ENCODE results near the gene PIP5KL1.

The PIP5KL1 gene

DNA sequence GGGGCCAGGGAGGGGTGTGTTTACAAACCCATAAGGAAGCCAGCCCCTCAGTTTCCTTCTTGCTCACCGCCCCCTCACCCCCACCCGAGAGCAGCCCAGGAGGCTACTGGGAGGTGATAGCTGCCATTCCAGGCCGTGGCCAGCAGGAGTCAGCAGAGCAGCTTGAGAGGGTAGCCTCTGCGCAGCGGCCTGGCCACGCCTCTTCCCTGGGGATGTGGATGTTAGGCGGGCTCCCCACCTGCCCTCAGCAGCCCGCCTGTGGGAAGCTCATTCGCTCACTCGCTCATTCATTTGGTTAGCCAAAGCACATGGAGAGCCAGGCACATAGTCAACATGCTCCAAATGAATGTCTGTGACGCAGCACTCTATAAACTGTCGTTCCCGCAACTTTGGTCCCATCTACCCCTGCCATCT, 13.2 kb upstream of the PIP5KL1 start:
- peaks cover 7% of the 10 kb centered on the region for H3K36me3 Mint-ChIP-seq
- H3K4me1 Mint-ChIP-seq: peaks cover 32% of the 10 kb centered on the region
- no peaks in the 10 kb centered on the region for H3K9me3 Mint-ChIP-seq
- H3K4me3 Mint-ChIP-seq: no peak overlapping the region
- H3K27me3 Mint-ChIP-seq: no peaks in the 10 kb centered on the region
- H3K27ac Mint-ChIP-seq: peak overlapping the region; percentile 94

GRCh38 chr9:127943011-127943662, 12.6 kb upstream of the PIP5KL1 start:
- Mint-ChIP-seq H3K9me3 (no peaks in the 10 kb centered on the region), H3K4me3 (no peak overlapping the region), H3K4me1 (peaks cover 32% of the 10 kb centered on the region), H3K27ac (peak overlapping the region; percentile 87), H3K27me3 (no peaks in the 10 kb centered on the region), H3K36me3 (peaks cover 7% of the 10 kb centered on the region)

DNA sequence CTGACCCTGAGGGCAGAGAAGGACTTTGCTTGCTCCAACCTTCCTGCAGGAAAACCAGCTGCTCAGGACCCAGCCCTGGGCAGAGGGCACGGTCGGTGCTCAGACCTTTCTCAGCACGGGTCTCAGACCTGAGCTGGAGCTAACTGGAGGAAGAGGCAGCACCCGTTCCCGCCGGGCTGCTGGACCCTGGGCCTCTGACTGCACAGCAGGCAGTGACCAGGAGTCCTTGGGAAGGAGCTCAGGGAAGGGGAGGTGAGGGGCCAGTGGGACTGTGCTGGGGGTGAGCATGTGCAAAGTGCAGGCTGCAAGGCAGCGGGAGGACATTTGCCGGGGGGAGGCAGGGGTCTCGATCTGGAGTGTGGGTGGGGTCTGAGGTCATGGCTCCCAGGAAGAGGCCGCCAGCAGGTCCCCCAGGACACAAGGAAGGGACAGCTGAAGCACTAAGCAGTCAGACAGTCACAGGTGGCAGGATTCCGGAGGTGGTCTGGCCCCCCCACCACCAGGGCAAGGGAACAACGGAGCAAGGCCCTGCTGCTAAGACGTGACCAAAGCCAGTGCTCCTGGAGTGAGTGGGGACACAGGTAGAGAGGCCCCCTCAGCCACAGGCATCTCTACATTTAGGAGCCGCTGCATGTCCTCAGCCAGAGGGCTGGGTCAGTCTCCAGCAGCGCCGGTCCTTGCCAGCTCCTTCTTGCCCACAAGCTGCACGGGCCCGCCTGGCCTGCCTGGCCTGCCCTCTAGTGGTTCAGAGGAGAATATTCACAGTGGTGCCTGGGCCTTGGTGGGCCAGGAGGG, 11.8 kb upstream of the PIP5KL1 start:
- no peaks in the 10 kb centered on the region for H3K9me3 Mint-ChIP-seq
- peaks cover 7% of the 10 kb centered on the region for H3K36me3 Mint-ChIP-seq
- peak overlapping the region; percentile 87 for H3K27ac Mint-ChIP-seq
- H3K4me1 Mint-ChIP-seq: peaks cover 33% of the 10 kb centered on the region
- no peaks in the 10 kb centered on the region for H3K27me3 Mint-ChIP-seq
- no peak overlapping the region for H3K4me3 Mint-ChIP-seq

- Mint-ChIP-seq H3K4me1 (peaks cover 35% of the 10 kb centered on the region), H3K27ac (no peak overlapping the region), H3K36me3 (peaks cover 7% of the 10 kb centered on the region), H3K9me3 (no peaks in the 10 kb centered on the region), H3K4me3 (no peak overlapping the region), H3K27me3 (no peaks in the 10 kb centered on the region)
Observed at GRCh38 chr9:127941961-127942215, 11.3 kb upstream of the PIP5KL1 start.

DNA sequence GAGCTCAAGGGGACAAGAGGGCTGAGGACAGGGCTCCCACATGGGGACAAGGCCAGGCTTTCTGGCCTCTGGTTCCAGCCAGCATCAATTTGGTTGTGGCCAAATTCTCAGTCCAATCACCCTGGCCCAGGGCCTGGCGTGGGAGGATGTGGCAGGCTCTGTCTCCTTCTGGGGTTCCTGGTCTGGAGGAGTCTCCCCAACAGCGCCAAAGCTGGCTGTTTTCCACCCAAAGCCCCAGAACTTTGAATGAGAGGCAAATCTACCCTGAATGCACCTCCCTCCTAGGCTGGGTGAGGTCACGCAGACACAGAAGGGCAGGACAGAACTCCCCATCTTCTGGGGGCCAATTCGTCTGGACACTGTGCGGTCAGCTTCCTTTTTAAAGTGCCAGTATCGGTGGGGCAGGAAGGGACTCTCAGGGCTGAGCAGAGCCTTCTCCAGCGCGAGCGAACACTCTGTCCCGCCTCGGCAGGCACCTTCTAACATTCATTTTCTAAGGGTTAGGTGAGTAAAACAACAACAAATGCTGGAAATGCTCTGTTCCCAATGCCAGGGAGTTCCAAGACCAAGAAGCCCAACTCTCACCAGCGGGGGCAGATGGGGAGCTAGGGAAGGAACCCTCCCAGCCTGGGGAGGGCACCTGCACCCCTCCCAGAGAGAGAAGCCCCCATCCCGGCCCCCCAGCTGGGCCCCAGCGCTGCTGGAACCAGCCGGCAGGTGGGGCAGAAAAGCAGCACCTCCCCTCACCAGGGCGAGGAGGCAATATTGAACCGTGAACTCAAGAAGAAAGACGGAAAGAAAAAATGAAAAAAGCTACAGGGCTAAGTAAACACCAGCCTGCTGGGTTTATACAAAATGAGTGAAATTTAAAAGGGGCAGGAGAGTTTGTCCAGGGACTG, 10.7 kb upstream of the PIP5KL1 start:
- peaks cover 41% of the 10 kb centered on the region for H3K4me1 Mint-ChIP-seq
- no peaks in the 10 kb centered on the region for H3K27me3 Mint-ChIP-seq
- no peak overlapping the region for H3K4me3 Mint-ChIP-seq
- H3K27ac Mint-ChIP-seq: peak overlapping the region; percentile 74
- H3K9me3 Mint-ChIP-seq: no peaks in the 10 kb centered on the region
- H3K36me3 Mint-ChIP-seq: peaks cover 7% of the 10 kb centered on the region

- Mint-ChIP-seq H3K36me3 (peaks cover 9% of the 10 kb centered on the region), H3K9me3 (no peaks in the 10 kb centered on the region), H3K4me1 (peaks cover 44% of the 10 kb centered on the region), H3K27ac (peak overlapping the region; percentile 91), H3K27me3 (no peaks in the 10 kb centered on the region), H3K4me3 (no peak overlapping the region)
Observed at GRCh38 chr9:127940593-127940992, 10.0 kb upstream of the PIP5KL1 start.

DNA sequence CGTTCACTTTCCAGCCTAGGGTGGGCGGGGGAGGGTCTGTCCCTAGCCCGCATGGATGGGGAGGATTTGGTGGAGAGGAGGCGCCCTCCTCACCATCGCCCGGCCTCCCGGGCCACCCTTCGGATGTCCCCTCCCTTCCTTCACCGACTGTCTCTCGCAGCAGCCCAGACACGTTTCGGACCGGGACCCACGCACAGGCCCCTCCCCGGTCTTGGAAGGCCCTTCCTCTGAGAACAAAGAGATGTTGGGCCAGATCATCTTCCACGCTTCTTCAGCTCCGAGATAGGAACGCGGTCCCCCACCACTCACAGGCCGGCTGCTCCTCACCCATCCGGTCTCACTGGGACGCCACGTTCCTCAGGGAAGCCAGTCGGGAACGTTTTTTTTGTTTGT, 7.7 kb upstream of the PIP5KL1 start:
- H3K9me3 Mint-ChIP-seq: no peaks in the 10 kb centered on the region
- H3K36me3 Mint-ChIP-seq: peaks cover 8% of the 10 kb centered on the region
- no peaks in the 10 kb centered on the region for H3K27me3 Mint-ChIP-seq
- peaks cover 43% of the 10 kb centered on the region for H3K4me1 Mint-ChIP-seq
- H3K27ac Mint-ChIP-seq: peak overlapping the region; percentile 84
- peak overlapping the region; percentile 68 for H3K4me3 Mint-ChIP-seq

DNA sequence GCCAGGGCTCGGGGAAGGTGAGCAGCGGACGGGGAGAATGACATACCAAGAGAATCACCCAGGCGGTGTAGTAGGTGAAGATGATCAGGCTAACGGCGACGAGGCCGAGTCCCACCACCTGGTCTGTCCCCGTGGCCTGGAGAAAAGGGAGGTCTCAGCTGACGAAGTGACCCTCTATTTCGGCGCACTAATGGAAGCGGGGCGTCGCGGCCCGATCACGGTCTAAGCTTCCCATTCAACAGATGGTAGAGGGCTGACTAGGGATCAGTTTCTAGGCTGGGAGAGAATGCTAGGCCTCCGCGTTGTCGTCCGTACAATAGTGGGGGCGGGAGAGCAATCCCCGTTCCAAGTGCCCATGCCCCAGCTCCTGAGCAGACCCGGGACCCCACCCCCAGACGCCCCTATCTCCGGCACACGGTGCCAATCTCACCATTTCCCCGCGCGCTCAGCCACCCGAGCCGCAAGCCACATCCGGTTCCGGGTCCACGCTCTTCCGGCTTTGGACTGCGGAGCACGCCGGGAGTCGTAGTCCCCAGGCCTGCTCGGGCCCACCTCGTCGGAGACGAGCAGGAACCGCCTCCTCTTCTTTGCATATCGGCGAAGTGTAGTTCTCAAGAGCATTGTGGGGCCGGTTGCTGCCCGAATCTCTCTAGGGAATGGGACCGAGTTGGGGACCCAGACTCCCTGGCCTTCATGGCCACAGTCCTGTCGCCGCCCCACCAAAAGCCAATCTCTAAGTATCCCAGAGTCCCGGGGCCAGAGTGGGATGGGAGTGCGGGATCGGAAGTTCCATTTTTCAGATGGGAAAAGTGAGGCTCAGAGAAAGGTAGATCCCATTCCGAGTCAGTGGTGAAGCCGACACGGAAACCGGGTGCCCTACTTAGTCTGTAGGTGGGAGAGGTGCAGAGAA, 7.1 kb upstream of the PIP5KL1 start, which contains the start of gene DPM2:
DPM2 (minus strand) TSS at position 467 of the 910 bp plus-strand sequence; CDS start at position 433, 34 bp downstream.
- no peaks in the 10 kb centered on the region for H3K27me3 Mint-ChIP-seq
- H3K36me3 Mint-ChIP-seq: peaks cover 12% of the 10 kb centered on the region
- no peaks in the 10 kb centered on the region for H3K9me3 Mint-ChIP-seq
- H3K4me1 Mint-ChIP-seq: peaks cover 44% of the 10 kb centered on the region
- peak within 1 kb of the TSS; percentile 99 for H3K27ac Mint-ChIP-seq
- H3K4me3 Mint-ChIP-seq: peak within 1 kb of the TSS; percentile 96

GRCh38 chr9:127937056-127937387, 6.4 kb upstream of the PIP5KL1 start:
- no peaks in the 10 kb centered on the region for H3K27me3 Mint-ChIP-seq
- peak overlapping the region; percentile 96 for H3K4me3 Mint-ChIP-seq
- H3K4me1 Mint-ChIP-seq: peaks cover 44% of the 10 kb centered on the region
- H3K9me3 Mint-ChIP-seq: no peaks in the 10 kb centered on the region
- peaks cover 12% of the 10 kb centered on the region for H3K36me3 Mint-ChIP-seq
- peak overlapping the region; percentile 99 for H3K27ac Mint-ChIP-seq

GRCh38 chr9:127936347-127936852, 5.8 kb upstream of the PIP5KL1 start:
- no peaks in the 10 kb centered on the region for H3K27me3 Mint-ChIP-seq
- peaks cover 12% of the 10 kb centered on the region for H3K36me3 Mint-ChIP-seq
- no peaks in the 10 kb centered on the region for H3K9me3 Mint-ChIP-seq
- H3K27ac Mint-ChIP-seq: peak overlapping the region; percentile 33
- peak overlapping the region; percentile 96 for H3K4me3 Mint-ChIP-seq
- peaks cover 48% of the 10 kb centered on the region for H3K4me1 Mint-ChIP-seq

GRCh38 chr9:127935765-127936221, 5.2 kb upstream of the PIP5KL1 start:
- H3K4me1 Mint-ChIP-seq: peaks cover 54% of the 10 kb centered on the region
- peaks cover 12% of the 10 kb centered on the region for H3K36me3 Mint-ChIP-seq
- H3K4me3 Mint-ChIP-seq: peak overlapping the region; percentile 96
- H3K27ac Mint-ChIP-seq: peak overlapping the region; percentile 76
- no peaks in the 10 kb centered on the region for H3K27me3 Mint-ChIP-seq
- no peaks in the 10 kb centered on the region for H3K9me3 Mint-ChIP-seq

DNA sequence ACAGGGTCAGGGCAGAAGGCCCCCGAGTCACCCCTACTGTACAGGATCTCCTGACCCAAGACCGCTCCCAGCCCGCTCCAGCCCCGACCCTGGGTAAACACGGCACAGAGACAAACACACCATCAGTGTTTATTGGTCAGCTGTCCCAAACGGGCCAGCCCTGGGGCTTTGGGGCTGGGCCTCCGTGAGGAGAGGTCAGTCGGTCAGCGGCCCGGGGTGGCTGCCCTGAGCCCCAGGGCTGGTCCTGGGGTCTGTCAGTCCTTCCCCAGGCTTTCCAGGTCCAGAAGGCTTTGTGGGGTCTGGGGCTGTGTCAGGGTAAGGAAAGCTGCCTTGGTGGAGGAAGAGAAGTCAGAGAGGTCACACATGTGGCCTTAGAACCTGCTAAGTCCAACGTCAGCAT, 4.4 kb upstream of the PIP5KL1 start:
- no peaks in the 10 kb centered on the region for H3K9me3 Mint-ChIP-seq
- H3K4me1 Mint-ChIP-seq: peaks cover 57% of the 10 kb centered on the region
- H3K4me3 Mint-ChIP-seq: peak overlapping the region; percentile 96
- H3K27ac Mint-ChIP-seq: peak overlapping the region; percentile 77
- H3K27me3 Mint-ChIP-seq: no peaks in the 10 kb centered on the region
- H3K36me3 Mint-ChIP-seq: peaks cover 10% of the 10 kb centered on the region

GRCh38 chr9:127934248-127934647, 3.7 kb upstream of the PIP5KL1 start:
- H3K27ac Mint-ChIP-seq: no peak overlapping the region
- H3K4me3 Mint-ChIP-seq: peak overlapping the region; percentile 43
- no peaks in the 10 kb centered on the region for H3K27me3 Mint-ChIP-seq
- peaks cover 63% of the 10 kb centered on the region for H3K4me1 Mint-ChIP-seq
- H3K9me3 Mint-ChIP-seq: no peaks in the 10 kb centered on the region
- peaks cover 10% of the 10 kb centered on the region for H3K36me3 Mint-ChIP-seq

- Mint-ChIP-seq H3K4me3 (peak overlapping the region; percentile 80), H3K27me3 (no peaks in the 10 kb centered on the region), H3K36me3 (peaks cover 10% of the 10 kb centered on the region), H3K4me1 (peaks cover 50% of the 10 kb centered on the region), H3K9me3 (no peaks in the 10 kb centered on the region), H3K27ac (peak overlapping the region; percentile 79)
Observed at GRCh38 chr9:127931092-127931881, 710 bp upstream of the PIP5KL1 start.

All from activated naive CD4-positive, alpha-beta T cell treated with anti-CD3 and anti-CD28 coated beads, Interleukin-2, amount 50 U/mL, for 24 hours (primary cell).